Measurements from ENCODE around the gene KIF7.
"Not testable (repeated sequence)": the region's sequence is repeated elsewhere in the genome, so short reads cannot be mapped to it uniquely, and the experiment has no call there.

KIF7 gene

DNA sequence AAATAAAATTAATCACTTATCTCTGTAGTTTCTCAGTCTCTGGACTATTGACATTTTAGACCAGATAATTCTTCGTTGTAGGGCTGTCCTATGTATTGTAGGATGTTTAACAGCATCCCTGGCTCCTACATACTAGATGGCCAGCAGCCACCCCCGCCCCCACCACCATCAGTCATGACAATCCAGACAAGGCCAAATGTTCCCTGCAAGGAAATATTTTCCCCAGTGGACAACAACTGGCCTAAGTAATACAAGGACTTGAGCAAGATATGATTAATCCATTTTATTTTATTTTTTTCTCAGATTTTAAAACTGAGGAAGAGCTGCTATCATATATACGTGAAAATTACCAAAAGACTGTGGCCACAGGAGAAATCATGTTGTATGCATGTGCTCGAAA lies 56.2 kb downstream of the KIF7 start:
- DNase-seq (ENCODE audit: extremely low read depth, insufficient read length), result no peak
- H3K27me3 ChIP-seq (replicated peaks; ENCODE audit: control insufficient read depth, insufficient read depth, low read length), result no peaks in the 10 kb centered on the region
- no peak for TF ChIP-seq CTCF (IDR thresholded peaks at IDR 0.05; ENCODE audit: insufficient read depth, low read length, poor library complexity, severe bottlenecking)
- no peak overlapping the region for H3K4me3 ChIP-seq (replicated peaks; ENCODE audit: low read depth, low read length)
- H3K36me3 ChIP-seq (ENCODE audit: control insufficient read depth, insufficient read depth, low read length), result peaks cover 4% of the 10 kb centered on the region

DNA sequence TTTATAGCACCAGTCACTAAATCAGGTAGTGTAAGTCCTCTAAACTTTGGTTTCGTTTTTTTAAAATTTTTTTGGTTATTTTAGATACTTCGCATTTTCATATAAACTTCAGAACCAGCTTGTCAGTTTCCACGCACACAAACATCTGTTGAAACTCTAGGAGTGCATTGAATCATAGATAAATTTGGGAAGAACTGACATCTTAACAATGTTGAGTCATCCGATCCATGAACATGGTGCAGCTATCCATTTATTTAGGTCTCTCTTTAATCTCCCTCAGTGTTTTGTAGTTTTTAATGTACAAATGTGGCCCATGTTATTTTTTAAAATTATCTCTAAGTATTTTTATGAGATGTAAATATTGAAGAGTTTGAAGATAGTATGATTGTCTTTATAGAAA lies 62.2 kb downstream of the KIF7 start:
- H3K27me3 ChIP-seq (replicated peaks; ENCODE audit: control insufficient read depth, insufficient read depth, low read length), result no peaks in the 10 kb centered on the region
- DNase-seq (ENCODE audit: extremely low read depth, insufficient read length), result no peak
- no peak overlapping the region for H3K4me3 ChIP-seq (replicated peaks; ENCODE audit: low read depth, low read length)
- no peak for TF ChIP-seq CTCF (IDR thresholded peaks at IDR 0.05; ENCODE audit: insufficient read depth, low read length, poor library complexity, severe bottlenecking)
- H3K36me3 ChIP-seq (ENCODE audit: control insufficient read depth, insufficient read depth, low read length), result peaks cover 10% of the 10 kb centered on the region

GRCh38 chr15:89591834-89592233 lies 63.4 kb downstream of the KIF7 start:
- Histone ChIP-seq H3K36me3 (ENCODE audit: control insufficient read depth, insufficient read depth, low read length) (peaks cover 12% of the 10 kb centered on the region), H3K4me3 (replicated peaks; ENCODE audit: low read depth, low read length) (no peak overlapping the region), H3K27me3 (replicated peaks; ENCODE audit: control insufficient read depth, insufficient read depth, low read length) (no peaks in the 10 kb centered on the region)
- TF ChIP-seq CTCF (IDR thresholded peaks at IDR 0.05; ENCODE audit: insufficient read depth, low read length, poor library complexity, severe bottlenecking), result no peak
- DNase-seq (ENCODE audit: extremely low read depth, insufficient read length), result no peak

GRCh38 chr15:89587955-89588354 lies 67.3 kb downstream of the KIF7 start:
- no peak overlapping the region for H3K4me3 ChIP-seq (replicated peaks; ENCODE audit: low read depth, low read length)
- H3K36me3 ChIP-seq (ENCODE audit: control insufficient read depth, insufficient read depth, low read length), result peaks cover 12% of the 10 kb centered on the region
- no peak for TF ChIP-seq CTCF (IDR thresholded peaks at IDR 0.05; ENCODE audit: insufficient read depth, low read length, poor library complexity, severe bottlenecking)
- H3K27me3 ChIP-seq (replicated peaks; ENCODE audit: control insufficient read depth, insufficient read depth, low read length), result no peaks in the 10 kb centered on the region
- DNase-seq (ENCODE audit: extremely low read depth, insufficient read length), result no peak

- H3K36me3 ChIP-seq (ENCODE audit: control insufficient read depth, insufficient read depth, low read length), result peaks cover 12% of the 10 kb centered on the region
- DNase-seq (ENCODE audit: extremely low read depth, insufficient read length), result no peak
- no peaks in the 10 kb centered on the region for H3K27me3 ChIP-seq (replicated peaks; ENCODE audit: control insufficient read depth, insufficient read depth, low read length)
- H3K4me3 ChIP-seq (replicated peaks; ENCODE audit: low read depth, low read length), result no peak overlapping the region
- TF ChIP-seq CTCF (IDR thresholded peaks at IDR 0.05; ENCODE audit: insufficient read depth, low read length, poor library complexity, severe bottlenecking), result no peak
Measured at GRCh38 chr15:89586651-89587050, 68.6 kb downstream of the KIF7 start.

DNA sequence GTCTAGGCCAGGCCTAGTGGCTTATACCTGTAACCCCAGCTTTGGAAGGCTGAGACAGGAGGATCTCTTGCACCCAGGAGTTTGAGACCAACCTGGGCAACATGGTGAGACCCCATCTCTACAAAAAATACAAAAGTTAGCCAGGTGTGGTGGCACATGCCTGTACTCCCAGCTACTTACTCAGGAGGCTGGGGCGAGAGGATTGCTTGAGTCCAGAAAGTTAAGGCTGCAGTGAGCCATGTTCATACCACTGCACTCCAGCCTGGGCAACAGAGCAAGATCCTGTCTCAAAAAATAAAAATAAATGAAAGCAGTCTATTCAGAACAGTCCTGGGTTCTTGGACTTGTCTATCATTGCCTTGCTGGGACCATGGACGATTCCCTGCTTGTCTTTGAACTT lies 74.5 kb downstream of the KIF7 start:
- H3K27me3 ChIP-seq (replicated peaks; ENCODE audit: control insufficient read depth, insufficient read depth, low read length); DNase-seq (ENCODE audit: extremely low read depth, insufficient read length); H3K36me3 ChIP-seq (ENCODE audit: control insufficient read depth, insufficient read depth, low read length); H3K4me3 ChIP-seq (replicated peaks; ENCODE audit: low read depth, low read length): not testable (repeated sequence)
